ENCODE measurements around the gene BTBD16. TPM values are rescaled to one million over a fixed set of nuclear protein-coding genes. Genes with fewer than 3 reads are reported as not detected.

BTBD16 gene
- total RNA-seq, 1 donor from 2014 or later = not detected

DNA sequence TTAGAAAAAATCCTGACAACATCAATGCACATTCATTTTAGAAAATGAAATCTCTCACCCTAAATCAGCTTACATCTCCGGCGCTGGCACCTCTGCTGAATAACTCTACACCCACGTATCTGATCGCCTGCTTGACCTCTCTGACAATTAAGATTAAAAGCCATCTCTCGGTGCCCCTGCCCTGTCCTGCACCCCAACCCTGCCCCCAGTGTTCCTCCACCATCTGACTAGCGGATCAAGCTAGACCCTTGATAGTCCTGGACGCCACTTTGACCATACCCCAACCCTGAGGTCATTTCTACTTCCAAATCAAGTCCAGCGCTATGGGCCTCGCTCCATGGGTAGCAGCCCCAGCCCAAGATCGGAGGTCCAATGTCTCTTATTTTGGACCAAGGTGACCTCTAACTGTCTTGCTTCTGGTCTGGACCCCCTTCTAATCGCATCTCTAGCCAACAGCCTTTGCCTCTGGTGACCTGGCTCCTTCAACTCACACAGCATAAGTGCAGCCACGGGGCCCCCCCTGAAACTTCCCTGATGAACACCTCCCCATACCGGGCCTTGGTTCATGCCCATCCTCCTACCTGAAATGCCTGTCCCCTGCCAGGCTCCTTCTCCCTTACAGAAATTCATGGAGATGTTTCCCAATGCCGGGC is 28.5 kb downstream of the BTBD16 start:
- intact Hi-C loops (cut with micrococcal nuclease) = loop anchor here (2.0 kb wide), 1 partner anchor 43 kb away; no protein-coding TSS in a partner anchor
- H3K27ac Mint-ChIP-seq = no peak overlapping the region
- no peak overlapping the region for H3K4me3 Mint-ChIP-seq
- no peak for DNase-seq
- no peaks in the 10 kb centered on the region for H3K9me3 Mint-ChIP-seq
- peaks cover 8% of the 10 kb centered on the region for H3K4me1 Mint-ChIP-seq
- peaks cover 4% of the 10 kb centered on the region for H3K27me3 Mint-ChIP-seq
- H3K36me3 Mint-ChIP-seq (ENCODE audit: low read depth) = no peaks in the 10 kb centered on the region

DNA sequence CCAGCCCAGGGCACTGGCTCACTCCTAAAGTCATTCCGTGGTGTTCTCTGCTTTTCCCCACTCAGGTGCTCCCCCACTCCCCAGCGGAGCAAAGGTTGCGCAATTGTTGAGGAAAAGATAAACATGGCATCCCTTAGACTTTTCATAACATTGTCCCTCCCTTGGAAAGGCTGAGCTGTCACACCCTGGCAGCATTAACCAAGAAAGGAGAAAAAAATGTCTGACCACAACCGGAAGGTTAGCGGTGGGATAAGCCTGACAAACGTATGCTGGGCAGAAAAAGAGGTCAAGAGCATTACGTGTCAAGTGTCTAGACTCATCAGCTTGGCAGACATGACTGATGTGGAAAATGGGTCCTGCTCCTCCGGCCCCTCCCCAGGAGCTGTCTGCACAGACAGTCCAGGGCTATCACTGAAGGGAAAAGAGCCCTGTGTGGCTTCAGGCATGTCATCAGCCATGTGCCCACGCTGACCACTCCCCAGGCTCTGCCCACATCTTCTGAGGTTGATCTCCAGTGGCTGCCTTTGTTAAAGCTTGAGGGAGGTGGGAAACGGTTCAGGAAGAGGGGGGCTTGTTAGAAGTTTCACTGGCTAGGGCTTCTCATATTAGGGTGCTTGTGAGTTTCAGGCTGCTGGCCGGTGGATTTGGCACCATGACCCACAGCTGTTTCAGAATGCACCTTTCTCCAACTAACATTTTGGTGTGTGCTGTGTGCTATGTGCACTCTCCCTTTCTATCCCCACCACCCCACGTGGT is 30.1 kb downstream of the BTBD16 start:
- Mint-ChIP-seq H3K9me3 (peaks cover 8% of the 10 kb centered on the region), H3K27me3 (peaks cover 3% of the 10 kb centered on the region), H3K36me3 (ENCODE audit: low read depth) (no peaks in the 10 kb centered on the region), H3K4me1 (no peaks in the 10 kb centered on the region), H3K27ac (no peak overlapping the region), H3K4me3 (no peak overlapping the region)
- intact Hi-C loops (cut with micrococcal nuclease) = no loop called here
- DNase-seq = no peak

DNA sequence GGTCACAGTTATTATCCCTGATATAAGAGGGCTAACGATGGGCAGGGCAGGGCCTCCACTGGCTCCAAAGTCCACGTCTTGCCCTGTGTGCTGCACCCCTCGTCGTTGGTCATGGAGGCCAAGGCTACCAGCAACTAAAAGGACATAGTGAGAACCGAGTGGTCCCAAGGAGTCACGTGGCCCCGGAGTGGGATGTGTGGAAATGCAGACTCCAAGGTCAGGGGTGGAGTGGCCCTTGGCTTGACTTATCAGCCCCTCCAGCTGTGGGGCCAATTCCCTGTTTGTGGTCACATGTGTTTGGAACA is 30.7 kb downstream of the BTBD16 start:
- no peaks in the 10 kb centered on the region for H3K4me1 Mint-ChIP-seq
- H3K9me3 Mint-ChIP-seq = peaks cover 8% of the 10 kb centered on the region
- no peak overlapping the region for H3K4me3 Mint-ChIP-seq
- no peak overlapping the region for H3K27ac Mint-ChIP-seq
- no peaks in the 10 kb centered on the region for H3K27me3 Mint-ChIP-seq
- no peak for DNase-seq
- intact Hi-C loops (cut with micrococcal nuclease) = no loop called here
- H3K36me3 Mint-ChIP-seq (ENCODE audit: low read depth) = no peaks in the 10 kb centered on the region

DNA sequence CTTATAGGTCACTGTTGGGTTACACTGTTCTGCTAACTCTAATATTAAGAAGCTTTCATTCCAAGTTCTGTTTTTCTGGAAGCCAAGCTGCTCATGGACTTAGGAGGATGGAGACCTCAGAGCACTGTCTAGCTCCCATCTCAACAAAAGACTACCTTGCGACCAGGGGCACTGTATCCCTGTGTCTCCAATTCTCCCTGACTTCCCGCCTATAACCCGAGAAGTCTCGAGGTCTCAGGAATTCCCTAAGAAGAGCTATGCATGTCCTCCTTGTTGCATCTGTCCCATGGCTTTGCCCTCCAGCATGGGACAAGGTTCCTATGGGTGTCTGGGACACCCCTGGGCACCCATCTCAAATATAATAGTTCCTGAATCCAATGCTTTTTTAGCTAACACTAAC is 31.2 kb downstream of the BTBD16 start:
- Mint-ChIP-seq H3K27ac (no peak overlapping the region), H3K4me1 (no peaks in the 10 kb centered on the region), H3K36me3 (ENCODE audit: low read depth) (no peaks in the 10 kb centered on the region), H3K27me3 (no peaks in the 10 kb centered on the region), H3K9me3 (peaks cover 8% of the 10 kb centered on the region), H3K4me3 (no peak overlapping the region)
- intact Hi-C loops (cut with micrococcal nuclease) = no loop called here
- no peak for DNase-seq

DNA sequence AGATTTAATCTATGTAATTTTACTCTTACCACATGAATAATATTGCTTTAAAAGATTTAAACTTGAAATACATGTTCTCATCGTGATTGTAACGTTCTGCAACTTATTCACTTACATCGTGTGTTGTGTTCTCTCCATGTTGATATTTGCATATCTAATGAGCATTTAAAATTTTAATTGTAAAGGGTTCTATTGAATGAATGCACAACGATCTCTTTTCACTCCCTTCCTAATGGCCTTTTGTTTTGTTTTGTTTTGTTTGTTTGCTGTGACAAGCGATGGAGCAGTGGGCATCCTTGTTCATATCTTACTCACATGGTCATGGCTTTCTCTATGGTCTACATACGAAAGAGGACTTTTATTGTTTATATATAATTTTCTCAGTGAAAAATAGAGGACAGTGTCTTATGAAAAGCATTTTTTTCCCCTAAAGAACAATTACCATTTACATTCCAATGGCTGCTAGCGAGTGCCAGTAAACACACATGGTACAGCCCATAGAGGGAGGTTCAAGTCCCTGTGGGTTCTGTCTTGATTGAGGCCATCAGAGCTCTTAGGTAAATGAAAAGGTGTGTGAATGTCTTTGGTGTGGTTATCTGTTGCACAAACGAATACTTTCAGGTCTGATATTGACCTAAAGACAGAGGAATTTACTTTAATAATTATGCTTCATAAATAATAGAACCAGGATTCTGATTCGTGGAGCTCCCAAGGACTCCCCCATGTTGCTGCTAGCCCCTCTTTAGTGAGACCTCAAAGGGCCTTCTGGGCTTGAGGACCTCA is 32.4 kb downstream of the BTBD16 start:
- no peaks in the 10 kb centered on the region for H3K4me1 Mint-ChIP-seq
- intact Hi-C loops (cut with micrococcal nuclease) = no loop called here
- no peak for DNase-seq
- peaks cover 8% of the 10 kb centered on the region for H3K9me3 Mint-ChIP-seq
- H3K4me3 Mint-ChIP-seq = no peak overlapping the region
- H3K27me3 Mint-ChIP-seq = no peaks in the 10 kb centered on the region
- no peak overlapping the region for H3K27ac Mint-ChIP-seq
- H3K36me3 Mint-ChIP-seq (ENCODE audit: low read depth) = no peaks in the 10 kb centered on the region

DNA sequence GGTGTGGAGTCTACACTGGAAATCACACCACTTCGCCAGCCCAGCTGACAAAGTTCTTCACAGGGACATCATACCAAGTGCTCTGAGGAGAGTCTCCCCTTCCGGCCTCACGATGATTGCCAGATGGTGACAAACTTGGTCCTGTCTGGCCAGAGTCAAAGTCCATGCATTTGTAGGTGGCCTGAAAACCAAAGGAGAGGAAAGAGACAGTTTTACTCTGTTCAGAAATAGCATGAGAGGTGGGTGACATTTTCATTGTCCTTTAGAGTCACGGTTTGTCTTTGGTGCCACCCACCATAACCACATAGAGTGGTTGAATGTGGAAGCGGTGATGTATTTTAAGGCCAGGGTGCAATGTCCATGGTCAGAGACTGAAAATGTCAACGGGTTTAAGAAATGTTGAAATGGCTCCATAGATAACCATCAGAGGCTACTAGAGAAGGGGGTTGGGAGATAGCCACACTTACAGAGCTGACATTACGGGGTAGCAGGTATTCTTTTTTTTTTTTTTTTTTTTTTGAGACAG is 33.0 kb downstream of the BTBD16 start:
- Mint-ChIP-seq H3K4me1 (no peaks in the 10 kb centered on the region), H3K36me3 (ENCODE audit: low read depth) (no peaks in the 10 kb centered on the region), H3K4me3 (no peak overlapping the region), H3K9me3 (peaks cover 8% of the 10 kb centered on the region), H3K27me3 (no peaks in the 10 kb centered on the region), H3K27ac (no peak overlapping the region)
- intact Hi-C loops (cut with micrococcal nuclease) = no loop called here
- DNase-seq = no peak

DNA sequence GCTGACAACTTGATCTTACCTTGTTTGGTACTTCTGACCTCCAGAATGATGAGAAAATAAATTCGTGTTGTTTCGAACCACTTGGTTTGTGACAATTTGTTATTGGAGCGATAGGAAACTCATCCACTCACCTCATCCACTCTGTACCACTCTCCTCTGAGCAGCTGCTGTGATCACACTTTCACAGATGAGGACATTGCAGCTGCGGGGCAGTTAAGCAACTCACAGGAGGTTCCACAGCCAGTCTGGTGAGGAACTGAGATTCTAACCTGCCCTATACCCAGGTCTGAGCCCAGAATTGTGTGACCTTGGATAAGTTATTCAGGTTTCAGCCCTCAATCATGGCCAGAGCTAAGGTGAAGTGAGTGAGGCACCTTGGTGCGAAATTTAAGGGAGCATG is 35.2 kb downstream of the BTBD16 start:
- intact Hi-C loops (cut with micrococcal nuclease) = no loop called here
- H3K36me3 Mint-ChIP-seq (ENCODE audit: low read depth) = no peaks in the 10 kb centered on the region
- H3K4me1 Mint-ChIP-seq = no peaks in the 10 kb centered on the region
- H3K9me3 Mint-ChIP-seq = peaks cover 8% of the 10 kb centered on the region
- peaks cover 6% of the 10 kb centered on the region for H3K27me3 Mint-ChIP-seq
- no peak overlapping the region for H3K27ac Mint-ChIP-seq
- no peak for DNase-seq
- H3K4me3 Mint-ChIP-seq = no peak overlapping the region

DNA sequence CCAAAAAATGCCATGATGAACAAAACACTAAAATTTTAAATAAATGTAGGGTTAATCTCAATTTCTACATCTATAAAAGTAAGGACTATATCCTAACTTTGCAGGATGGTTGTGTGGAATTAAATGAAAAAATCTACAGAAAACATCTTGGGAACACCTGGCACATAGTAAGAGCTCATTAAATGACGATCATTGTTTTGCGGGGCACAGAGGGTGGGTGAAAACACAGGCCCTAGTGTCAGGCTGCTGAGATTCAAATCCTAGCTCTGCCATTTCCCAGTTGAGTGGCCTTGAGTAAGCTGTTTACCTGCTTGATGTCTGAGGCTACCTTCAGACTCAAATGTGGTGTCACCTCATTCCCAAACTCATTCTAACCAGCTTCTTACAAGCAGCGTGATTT is 35.6 kb downstream of the BTBD16 start:
- Mint-ChIP-seq H3K27ac (no peak overlapping the region), H3K36me3 (ENCODE audit: low read depth) (no peaks in the 10 kb centered on the region), H3K4me1 (no peaks in the 10 kb centered on the region), H3K27me3 (peaks cover 7% of the 10 kb centered on the region), H3K9me3 (peaks cover 8% of the 10 kb centered on the region), H3K4me3 (no peak overlapping the region)
- no peak for DNase-seq
- intact Hi-C loops (cut with micrococcal nuclease) = no loop called here

DNA sequence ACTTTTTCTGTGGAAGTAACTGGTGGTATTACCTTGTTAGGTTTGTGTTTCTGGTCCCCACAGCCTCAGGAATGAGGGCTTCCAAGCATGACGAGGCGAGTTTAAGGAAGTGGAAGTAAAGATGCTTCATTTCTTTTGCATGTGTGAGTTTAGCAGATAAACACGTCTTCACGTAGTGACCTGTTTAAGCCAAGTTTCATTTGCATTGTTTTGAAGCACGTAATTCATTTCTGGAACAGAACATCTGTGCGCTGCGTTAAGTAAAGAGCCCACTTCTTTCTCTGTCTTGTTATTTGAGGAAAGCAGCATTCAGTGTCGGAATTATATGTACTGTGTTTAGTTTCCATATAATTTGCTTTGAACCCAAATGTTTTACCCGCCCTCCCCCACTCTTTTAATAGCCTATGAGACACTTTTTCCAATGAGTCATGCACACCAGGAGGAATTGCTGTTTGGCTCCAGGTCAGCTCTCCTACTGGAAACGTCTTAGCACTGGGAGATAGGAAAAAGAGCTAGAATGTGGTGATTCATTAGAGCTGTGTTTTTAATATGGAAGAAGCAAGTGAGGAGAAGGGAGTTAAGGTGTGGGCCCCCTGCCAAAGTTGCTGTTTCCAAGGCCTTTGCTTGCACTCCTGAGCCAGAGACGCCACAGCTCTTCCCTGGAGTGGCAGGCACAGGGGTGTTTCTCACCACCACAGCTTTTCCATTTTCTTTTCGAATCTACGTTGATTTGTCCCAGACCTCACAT is 36.7 kb downstream of the BTBD16 start:
- DNase-seq = no peak
- Mint-ChIP-seq H3K4me3 (no peak overlapping the region), H3K4me1 (no peaks in the 10 kb centered on the region), H3K36me3 (ENCODE audit: low read depth) (no peaks in the 10 kb centered on the region), H3K27ac (no peak overlapping the region), H3K27me3 (peaks cover 8% of the 10 kb centered on the region), H3K9me3 (peaks cover 8% of the 10 kb centered on the region)
- intact Hi-C loops (cut with micrococcal nuclease) = no loop called here

DNA sequence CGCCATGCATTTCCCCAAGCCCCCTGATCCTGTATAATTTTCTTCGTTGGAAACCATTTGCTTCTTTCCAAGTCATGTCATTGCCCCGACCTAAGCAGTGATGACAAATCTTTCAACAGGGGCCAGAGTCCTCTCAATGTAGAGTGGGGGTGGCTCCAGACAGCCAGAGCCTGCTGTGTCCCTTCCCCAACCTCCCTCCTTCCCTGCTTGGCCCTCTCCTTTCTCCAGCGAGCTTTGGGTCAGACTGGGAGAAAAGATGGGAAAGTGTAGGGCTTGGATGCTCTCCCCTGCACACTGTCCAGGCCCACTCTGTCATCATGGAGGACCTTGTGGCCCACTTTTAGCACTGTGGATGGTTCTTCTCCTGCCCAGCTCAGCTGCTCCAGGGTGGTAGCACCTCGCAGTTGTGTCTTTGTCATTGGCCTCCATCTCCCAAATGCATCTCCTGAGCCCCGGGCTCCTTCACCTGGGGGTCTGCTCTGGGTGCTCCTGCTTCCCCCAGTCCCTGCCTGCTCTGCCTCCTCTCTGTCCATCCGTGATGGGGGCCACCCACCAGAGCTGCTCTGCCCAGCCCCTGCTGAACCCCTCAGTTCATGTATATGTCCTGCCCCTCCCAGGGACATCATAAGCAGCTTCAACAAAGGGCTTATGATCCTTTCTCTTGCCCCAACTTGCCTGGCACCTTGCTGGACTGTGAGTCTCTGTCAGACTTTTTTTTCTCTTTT is 37.5 kb downstream of the BTBD16 start:
- H3K4me1 Mint-ChIP-seq = no peaks in the 10 kb centered on the region
- no peak overlapping the region for H3K4me3 Mint-ChIP-seq
- H3K27me3 Mint-ChIP-seq = peaks cover 8% of the 10 kb centered on the region
- intact Hi-C loops (cut with micrococcal nuclease) = no loop called here
- H3K27ac Mint-ChIP-seq = no peak overlapping the region
- H3K9me3 Mint-ChIP-seq = peaks cover 8% of the 10 kb centered on the region
- no peaks in the 10 kb centered on the region for H3K36me3 Mint-ChIP-seq (ENCODE audit: low read depth)
- DNase-seq = no peak

DNA sequence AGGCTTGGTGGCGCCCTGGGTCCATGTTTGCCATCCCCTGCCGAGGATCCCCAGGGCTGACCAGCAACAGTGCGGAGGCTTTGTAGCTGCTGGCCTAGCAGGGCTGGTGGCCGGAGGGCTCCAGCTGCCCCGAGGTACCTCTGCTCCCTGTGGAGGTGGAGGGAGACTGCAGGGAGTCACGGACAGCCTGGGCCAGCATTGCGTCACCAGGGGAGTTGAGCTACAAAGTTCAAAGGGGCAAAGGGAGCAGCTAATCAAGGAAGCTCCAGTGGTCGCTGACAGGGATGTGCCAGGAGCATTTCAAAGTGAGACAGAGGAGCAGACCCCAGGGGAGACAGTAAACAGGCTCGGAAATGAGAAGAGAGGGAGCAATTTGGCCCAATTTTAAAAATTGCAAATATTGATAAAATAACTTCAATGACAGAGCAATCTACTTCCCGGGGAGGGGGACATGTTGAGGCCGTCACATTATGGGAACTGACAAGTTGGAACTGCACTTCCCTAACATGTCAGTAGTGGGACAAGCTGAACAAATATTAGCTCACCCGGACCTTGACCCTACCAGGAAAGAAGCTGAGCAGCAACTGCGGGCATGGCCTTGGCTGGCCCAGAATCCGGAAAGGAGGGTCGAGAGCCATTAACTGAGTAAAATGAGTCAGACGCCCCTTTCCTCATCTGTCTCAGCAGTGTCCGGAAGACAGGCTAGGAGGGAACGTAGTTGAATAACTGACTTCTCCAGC is 39.4 kb downstream of the BTBD16 start:
- no peak for DNase-seq
- peaks cover 8% of the 10 kb centered on the region for H3K27me3 Mint-ChIP-seq
- peaks cover 5% of the 10 kb centered on the region for H3K9me3 Mint-ChIP-seq
- no peaks in the 10 kb centered on the region for H3K36me3 Mint-ChIP-seq (ENCODE audit: low read depth)
- H3K4me3 Mint-ChIP-seq = no peak overlapping the region
- H3K4me1 Mint-ChIP-seq = no peaks in the 10 kb centered on the region
- intact Hi-C loops (cut with micrococcal nuclease) = no loop called here
- no peak overlapping the region for H3K27ac Mint-ChIP-seq

DNA sequence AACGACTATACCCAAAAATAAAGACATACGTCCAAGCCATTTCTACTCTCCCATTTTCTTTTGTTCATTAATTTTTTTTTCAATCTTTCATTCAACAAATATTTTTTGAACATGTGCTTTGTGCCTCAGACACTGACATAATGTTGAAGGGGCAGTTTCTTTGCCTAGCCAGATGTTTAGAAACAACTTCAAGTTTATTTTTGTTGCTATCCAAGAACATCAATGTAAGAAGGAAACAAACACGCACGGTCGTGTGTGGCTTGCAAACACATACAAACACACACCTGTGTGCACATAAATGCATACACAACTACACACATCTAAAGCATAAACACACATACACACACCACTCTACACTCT is 39.9 kb downstream of the BTBD16 start:
- no peak overlapping the region for H3K4me3 Mint-ChIP-seq

DNA sequence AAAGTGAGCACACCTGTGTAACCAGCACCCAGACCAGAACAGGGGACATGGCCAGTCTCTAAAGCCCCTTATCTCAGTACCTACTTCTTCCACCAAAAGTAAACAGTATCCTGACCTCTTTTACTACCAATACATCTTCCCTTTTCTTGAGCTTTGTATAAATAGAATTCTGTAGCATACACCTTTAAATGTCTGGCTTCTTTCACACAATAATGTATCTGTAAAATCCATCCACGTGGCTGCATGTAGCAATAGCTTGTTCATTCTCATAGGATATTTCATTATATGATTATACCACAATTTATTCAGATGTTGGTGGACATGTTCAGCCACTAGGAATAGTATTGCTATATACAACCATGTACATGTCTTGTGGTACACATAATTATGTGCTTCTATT is 40.6 kb downstream of the BTBD16 start:
- Mint-ChIP-seq H3K36me3 (ENCODE audit: low read depth) (no peaks in the 10 kb centered on the region), H3K9me3 (no peaks in the 10 kb centered on the region), H3K4me1 (no peaks in the 10 kb centered on the region), H3K27ac (no peak overlapping the region), H3K4me3 (no peak overlapping the region), H3K27me3 (peaks cover 8% of the 10 kb centered on the region)
- intact Hi-C loops (cut with micrococcal nuclease) = no loop called here
- DNase-seq = no peak

More for the DNA sequence above, 39.9 kb downstream of the BTBD16 start:
- no peak for DNase-seq
- Mint-ChIP-seq H3K4me1 (no peaks in the 10 kb centered on the region), H3K9me3 (no peaks in the 10 kb centered on the region), H3K27ac (no peak overlapping the region), H3K27me3 (peaks cover 8% of the 10 kb centered on the region), H3K36me3 (ENCODE audit: low read depth) (no peaks in the 10 kb centered on the region)
- intact Hi-C loops (cut with micrococcal nuclease) = no loop called here
